Measurements from ENCODE around the gene MXD4. TPM values are rescaled to one million over a fixed set of nuclear protein-coding genes. Genes with fewer than 3 reads are reported as not detected.

The MXD4 gene
- total and polyA plus RNA-seq, 2 donors (not counting 1 experiment from before 2014, with no cell fraction given): 67.3 to 75.3 TPM

DNA sequence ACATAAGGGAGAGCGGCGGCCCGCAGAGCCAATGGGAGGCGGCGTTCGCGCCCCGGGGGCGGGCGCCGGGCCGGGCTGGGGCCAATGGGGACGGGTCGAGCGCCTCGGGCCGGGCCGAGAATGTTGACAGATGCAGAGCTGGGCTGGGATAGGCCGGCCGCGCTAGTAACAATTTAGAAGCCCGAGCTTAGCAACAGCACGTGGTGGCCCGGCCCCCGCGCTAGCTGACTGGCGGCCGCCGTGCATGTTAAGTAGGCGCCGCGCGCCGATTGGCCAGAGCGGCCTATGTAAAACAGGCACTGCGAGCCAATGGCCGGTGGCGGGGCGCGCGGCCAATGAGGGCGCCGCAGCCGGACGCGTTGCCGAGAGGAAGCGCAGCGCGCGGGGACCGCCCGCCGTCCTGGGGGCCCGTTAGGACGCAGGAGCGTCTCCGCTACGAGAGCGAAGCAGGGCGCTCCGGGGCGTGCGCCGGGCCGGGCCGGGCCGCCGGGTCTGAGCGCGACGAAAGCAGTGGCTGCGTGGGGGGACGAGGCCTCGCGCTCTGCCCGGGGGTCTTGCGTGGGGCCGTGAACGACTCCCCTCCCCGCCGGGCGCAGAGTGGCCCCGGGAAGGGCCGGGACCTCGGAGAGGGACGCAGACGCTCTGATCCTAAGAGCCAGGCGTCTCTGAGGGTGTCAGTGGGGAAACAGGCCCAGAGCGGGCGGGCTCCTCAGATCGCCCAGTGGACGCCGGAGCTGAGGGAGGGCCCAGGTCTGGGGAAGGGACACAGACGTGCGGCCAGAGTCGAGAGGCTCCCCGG lies 435 bp upstream of the MXD4 start:
- no peaks in the 10 kb centered on the region for H3K27me3 Mint-ChIP-seq
- Histone ChIP-seq H2AFZ (ENCODE audit: insufficient read depth, low read depth, low read length, poor library complexity, severe bottlenecking) (peak overlapping the region; percentile 85), H3K9ac (ENCODE audit: low read length) (peak overlapping the region; percentile 89), H3K27me3 (replicated peaks in 1 of 4; ENCODE audit: control extremely low read depth in 1 of 4, control insufficient read depth in 3 of 4, insufficient read depth in 4 of 4, low read length in 3 of 4) (no peaks in the 10 kb centered on the region), H3K36me3 (replicated peaks in 1 of 2; ENCODE audit: control extremely low read depth in 1 of 2, control insufficient read depth in 1 of 2, extremely low read depth in 1 of 2, insufficient read depth in 2 of 2, low read length in 1 of 2) (peaks cover 0 to 18% of the 10 kb centered on the region in 2 experiments), H3K4me3 (ENCODE audit: control extremely low read depth in 1 of 5, extremely low read depth in 1 of 5, insufficient read depth in 1 of 5, low read depth in 2 of 5, low read length in 4 of 5) (peak overlapping the region in 4 of 5 experiments; percentile 63 to 80 (median 73)), H3K9me3 (ENCODE audit: control extremely low read depth in 1 of 3, control insufficient read depth in 2 of 3, insufficient read depth in 1 of 3, low read length in 2 of 3) (no peaks in the 10 kb centered on the region), H3K4me1 (ENCODE audit: control insufficient read depth in 2 of 2, insufficient read depth in 2 of 2, low read length in 2 of 2) (peaks cover 23 to 47% of the 10 kb centered on the region in 2 donors), H3K79me2 (ENCODE audit: control insufficient read depth, insufficient read depth, low read length) (peaks cover 43% of the 10 kb centered on the region), H3K4me2 (replicated peaks; ENCODE audit: low read depth, low read length, poor library complexity, severe bottlenecking) (peak overlapping the region; percentile 96), H4K20me1 (ENCODE audit: control insufficient read depth, insufficient read depth, low read length, poor library complexity, severe bottlenecking) (peaks cover 39% of the 10 kb centered on the region), H3K27ac (ENCODE audit: low read length in 2 of 2) (peak overlapping the region; percentile 94 to 98)
- H3K9me3 Mint-ChIP-seq (ENCODE audit: insufficient read depth): no peaks in the 10 kb centered on the region
- under 1% methylated on average over 98 of the region's 98 CpGs for WGBS (ENCODE audit: insufficient coverage)
- H3K4me1 Mint-ChIP-seq: peaks cover 20% of the 10 kb centered on the region
- TF ChIP-seq, protein P1, sequence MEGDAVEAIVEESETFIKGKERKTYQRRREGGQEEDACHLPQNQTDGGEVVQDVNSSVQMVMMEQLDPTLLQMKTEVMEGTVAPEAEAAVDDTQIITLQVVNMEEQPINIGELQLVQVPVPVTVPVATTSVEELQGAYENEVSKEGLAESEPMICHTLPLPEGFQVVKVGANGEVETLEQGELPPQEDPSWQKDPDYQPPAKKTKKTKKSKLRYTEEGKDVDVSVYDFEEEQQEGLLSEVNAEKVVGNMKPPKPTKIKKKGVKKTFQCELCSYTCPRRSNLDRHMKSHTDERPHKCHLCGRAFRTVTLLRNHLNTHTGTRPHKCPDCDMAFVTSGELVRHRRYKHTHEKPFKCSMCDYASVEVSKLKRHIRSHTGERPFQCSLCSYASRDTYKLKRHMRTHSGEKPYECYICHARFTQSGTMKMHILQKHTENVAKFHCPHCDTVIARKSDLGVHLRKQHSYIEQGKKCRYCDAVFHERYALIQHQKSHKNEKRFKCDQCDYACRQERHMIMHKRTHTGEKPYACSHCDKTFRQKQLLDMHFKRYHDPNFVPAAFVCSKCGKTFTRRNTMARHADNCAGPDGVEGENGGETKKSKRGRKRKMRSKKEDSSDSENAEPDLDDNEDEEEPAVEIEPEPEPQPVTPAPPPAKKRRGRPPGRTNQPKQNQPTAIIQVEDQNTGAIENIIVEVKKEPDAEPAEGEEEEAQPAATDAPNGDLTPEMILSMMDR (IDR thresholded peaks at IDR 0.05): no peak
- TF ChIP-seq EZH2 (IDR thresholded peaks at IDR 0.05; ENCODE audit: borderline replicate concordance, insufficient read depth, low read depth, low read length, poor library complexity, severe bottlenecking): no peak
- intact Hi-C loops (cut with micrococcal nuclease): loop anchor here (1.0 to 10.0 kb wide), 6 partner anchors 20 to 432 kb away; partner anchors contain the start of genes FAM193A, HAUS3, POLN and RNF4
- H3K4me3 Mint-ChIP-seq: peak overlapping the region; percentile 76
- ChIA-PET CTCF (interaction anchor here (0.9 to 1.6 kb wide), 6 partner anchors 18 to 156 kb away, joined by 3 to 7 read pairs (median 4); partner anchors contain the start of genes CFAP99 and ZFYVE28), POLR2A (interaction anchor here (0.7 to 3.0 kb wide), 10 partner anchors 9 to 253 kb away, joined by 3 to 20 read pairs (median 4); partner anchors contain the start of genes CFAP99, HAUS3, POLN and RNF4)
- peak overlapping the region; percentile 92 for H3K27ac Mint-ChIP-seq
- ATAC-seq (ENCODE audit: low read depth) (peak; percentile 87), DNase-seq (peak; percentile 99)

Measured in B cell (primary cell).